Measurements from ENCODE around the gene ORMDL3.
"Not testable (repeated sequence)": the region's sequence is repeated elsewhere in the genome, so short reads cannot be mapped to it uniquely, and the experiment has no call there.

The ORMDL3 gene

GRCh38 chr17:39924691-39925055 is 2.7 kb downstream of the ORMDL3 start:
- no peak for DNase-seq (ENCODE audit: low read depth in 2 of 2)

GRCh38 chr17:39923836-39924690 is 3.3 kb downstream of the ORMDL3 start:
- DNase-seq (ENCODE audit: low read depth in 2 of 2) = no peak

- no peak for DNase-seq (ENCODE audit: low read depth in 2 of 2)
These were observed 4.2 kb downstream of the ORMDL3 start for GRCh38 chr17:39923230-39923629.

DNA sequence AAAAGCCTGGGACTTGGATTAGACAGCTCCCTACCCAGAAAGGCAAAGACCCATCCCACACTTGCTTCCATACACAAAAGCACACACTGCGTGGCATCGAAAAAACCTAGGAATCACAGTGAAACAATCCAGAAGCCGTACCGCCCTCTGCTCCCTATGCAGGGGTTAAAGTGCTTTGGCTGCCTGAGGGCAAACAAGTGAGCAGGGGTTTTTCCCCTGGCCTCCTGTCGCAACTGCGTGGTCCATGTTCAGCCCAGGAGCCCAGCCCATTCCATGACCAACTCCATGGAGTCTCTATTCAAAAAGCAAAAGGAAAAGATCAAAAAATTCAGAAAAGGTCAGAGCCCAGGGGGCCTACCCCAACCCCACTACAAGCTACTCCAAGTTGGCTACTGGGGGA is 5.4 kb downstream of the ORMDL3 start:
- DNase-seq (ENCODE audit: low read depth in 2 of 2) = no peak

DNA sequence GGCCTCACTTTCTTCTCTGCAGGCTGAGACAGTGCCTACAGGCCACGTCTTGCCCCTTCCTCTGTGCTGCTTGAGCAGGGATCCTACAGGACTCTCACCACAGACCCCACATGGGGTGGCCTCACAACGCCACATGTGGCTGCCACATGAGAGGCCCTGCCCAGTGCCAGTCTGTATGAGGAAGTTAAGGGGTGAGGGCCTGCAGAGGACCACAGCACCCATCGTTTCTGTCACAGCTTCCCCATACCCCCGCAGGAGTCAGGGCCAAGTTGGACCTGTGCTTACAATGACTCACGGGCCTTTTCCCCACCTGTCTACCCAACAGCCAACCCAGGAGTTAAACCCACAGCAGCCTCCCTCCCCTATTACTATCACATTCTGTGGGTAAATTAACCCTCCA is 6.1 kb downstream of the ORMDL3 start:
- peak in 1 of 2 donors; percentile 13 for DNase-seq (ENCODE audit: low read depth in 2 of 2)

- peak; percentile 46 to 71 for DNase-seq (ENCODE audit: low read depth in 2 of 2)
These were observed 6.9 kb downstream of the ORMDL3 start for GRCh38 chr17:39920218-39921210.

DNA sequence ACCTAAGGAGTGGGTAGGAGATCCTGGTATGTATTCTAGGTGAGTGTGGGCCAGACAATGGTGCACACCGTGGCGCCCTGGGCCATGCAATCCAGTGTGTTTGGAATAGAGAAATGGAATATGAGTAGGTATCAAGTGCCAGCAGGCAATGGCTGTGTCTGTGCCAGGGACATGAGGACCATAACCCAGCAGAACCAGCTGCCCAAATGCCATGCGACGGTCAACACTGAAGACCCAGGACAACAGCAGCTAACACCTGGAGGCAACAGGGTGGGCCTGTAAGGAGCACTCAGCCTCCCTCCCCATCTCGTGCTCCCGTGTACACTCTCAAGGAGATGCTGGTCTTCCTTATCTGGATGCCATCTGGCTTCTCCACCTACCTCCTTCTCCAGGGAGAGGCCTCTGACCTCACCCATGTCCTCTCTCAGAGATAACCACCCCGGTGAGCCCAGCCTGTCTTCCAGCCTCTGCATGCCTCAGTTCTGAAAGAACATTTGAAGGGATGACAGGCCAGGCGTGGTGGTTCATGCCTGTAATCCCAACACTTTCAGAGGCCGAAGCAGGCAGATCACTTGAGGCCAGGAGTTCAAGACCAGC is 8.2 kb downstream of the ORMDL3 start:
- no peak for DNase-seq (ENCODE audit: low read depth in 2 of 2)

DNA sequence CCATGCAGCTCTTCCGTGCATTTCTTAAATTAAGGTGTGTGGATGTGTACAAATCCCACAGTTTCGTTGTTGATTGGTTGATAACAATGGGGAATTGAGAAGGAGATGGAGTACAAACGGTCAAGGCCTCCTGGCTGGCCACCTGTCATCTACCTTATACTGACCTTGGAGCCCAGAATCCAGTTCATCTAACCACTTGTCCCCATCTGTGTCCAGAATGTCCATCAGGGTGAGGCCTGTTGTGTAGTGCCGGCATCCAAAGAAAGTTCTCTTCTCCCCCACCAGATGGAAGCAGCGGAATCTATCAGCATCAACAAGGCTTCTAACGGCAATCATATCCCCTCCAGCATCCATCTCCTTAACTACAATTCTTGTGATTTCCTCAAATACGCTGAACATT is 10.5 kb downstream of the ORMDL3 start:
- DNase-seq (ENCODE audit: low read depth in 2 of 2) = no peak

- DNase-seq (ENCODE audit: low read depth in 2 of 2) = no peak
These were observed 11.8 kb downstream of the ORMDL3 start for GRCh38 chr17:39915559-39915958.

DNA sequence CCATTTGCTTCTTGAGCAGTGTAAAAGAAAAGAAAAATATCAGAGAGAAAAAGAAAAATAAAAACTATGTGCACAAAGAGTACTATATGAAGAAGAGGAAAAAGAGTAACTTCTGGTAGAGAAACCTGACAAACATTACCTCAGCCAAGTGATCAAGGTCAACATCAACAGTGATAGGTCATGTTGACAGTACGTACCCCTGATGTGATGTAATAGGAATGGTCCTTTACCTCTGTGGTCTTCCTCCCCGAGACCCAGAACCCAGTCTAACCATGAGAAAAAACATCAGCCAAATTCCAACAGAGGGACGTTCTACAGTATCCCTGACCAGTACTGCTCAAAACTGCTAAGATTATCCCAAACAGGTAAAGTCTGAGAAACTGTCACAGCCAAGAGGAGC is 13.4 kb downstream of the ORMDL3 start:
- DNase-seq (ENCODE audit: low read depth in 2 of 2) = no peak

GRCh38 chr17:39908789-39909352 is 18.5 kb downstream of the ORMDL3 start:
- DNase-seq (ENCODE audit: low read depth in 2 of 2) = no peak

- no peak for DNase-seq (ENCODE audit: low read depth in 2 of 2)
These were observed 22.5 kb downstream of the ORMDL3 start for GRCh38 chr17:39904990-39905288.

DNA sequence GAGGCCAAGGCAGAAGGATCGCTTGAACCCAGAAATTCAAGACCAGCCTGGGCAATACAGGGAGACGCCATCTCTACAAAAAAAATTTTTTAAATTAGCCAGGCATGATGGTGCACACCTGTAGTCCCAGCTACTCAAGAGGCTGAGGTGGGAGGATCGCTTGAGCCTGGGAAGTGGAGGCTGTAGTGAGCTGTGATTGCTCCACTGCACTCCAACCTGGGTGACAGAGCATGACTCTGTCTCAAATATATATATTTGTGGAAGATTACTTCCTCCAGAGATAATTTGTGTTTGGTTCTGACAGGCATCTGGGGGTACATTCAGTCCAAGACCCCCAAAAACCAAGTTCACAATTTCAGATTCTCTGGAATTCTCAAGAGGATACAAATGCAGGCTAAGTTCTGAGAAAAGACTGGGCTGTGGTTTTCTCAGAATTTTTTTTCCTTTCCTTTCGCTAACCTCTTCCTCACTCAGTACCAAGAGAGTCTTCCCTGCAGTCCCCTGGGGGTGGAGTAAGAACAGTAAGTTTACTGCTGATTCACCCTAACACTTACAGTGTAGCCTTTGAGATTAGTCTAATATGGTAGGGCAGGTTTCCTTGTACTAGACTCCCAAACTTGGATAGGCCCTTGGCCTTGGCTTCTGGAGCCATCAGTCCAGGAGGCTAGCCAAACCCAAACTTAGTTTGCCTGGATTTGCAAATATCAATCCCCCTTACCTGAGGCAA is 24.1 kb downstream of the ORMDL3 start:
- DNase-seq (ENCODE audit: low read depth in 2 of 2) = no peak

GRCh38 chr17:39902027-39902426 is 25.4 kb downstream of the ORMDL3 start:
- DNase-seq (ENCODE audit: low read depth in 2 of 2) = not testable (repeated sequence)

GRCh38 chr17:39899215-39899614 is 28.2 kb downstream of the ORMDL3 start:
- DNase-seq (ENCODE audit: low read depth in 2 of 2) = no peak

GRCh38 chr17:39898088-39898487 is 29.3 kb downstream of the ORMDL3 start:
- DNase-seq (ENCODE audit: low read depth in 2 of 2) = no peak

GRCh38 chr17:39894681-39895376 is 32.6 kb downstream of the ORMDL3 start:
- DNase-seq (ENCODE audit: low read depth in 2 of 2) = no peak

DNA sequence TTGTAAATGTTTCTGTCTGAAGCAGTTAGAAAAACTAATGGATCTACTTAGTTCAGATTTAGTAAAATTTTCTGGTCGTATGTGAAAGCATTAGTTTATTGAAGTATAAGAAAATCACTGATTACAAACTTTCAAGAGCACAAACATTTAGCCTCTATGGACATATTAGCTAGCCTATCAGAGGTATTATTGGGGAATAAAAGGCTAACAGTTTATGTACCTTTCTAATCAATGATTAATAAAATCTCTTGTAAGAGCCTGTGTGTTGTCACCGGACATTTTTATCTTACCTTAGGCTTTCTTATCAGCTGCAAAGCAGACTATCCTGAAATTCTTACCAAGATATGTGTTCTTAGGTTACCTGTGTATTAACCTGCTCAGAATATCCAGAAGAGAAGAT is 38.2 kb downstream of the ORMDL3 start:
- DNase-seq (ENCODE audit: low read depth in 2 of 2) = no peak

GRCh38 chr17:39887078-39887477 is 40.3 kb downstream of the ORMDL3 start:
- DNase-seq (ENCODE audit: low read depth in 2 of 2) = no peak

GRCh38 chr17:39886102-39886501 is 41.3 kb downstream of the ORMDL3 start:
- not testable (repeated sequence) for DNase-seq (ENCODE audit: low read depth in 2 of 2)

DNA sequence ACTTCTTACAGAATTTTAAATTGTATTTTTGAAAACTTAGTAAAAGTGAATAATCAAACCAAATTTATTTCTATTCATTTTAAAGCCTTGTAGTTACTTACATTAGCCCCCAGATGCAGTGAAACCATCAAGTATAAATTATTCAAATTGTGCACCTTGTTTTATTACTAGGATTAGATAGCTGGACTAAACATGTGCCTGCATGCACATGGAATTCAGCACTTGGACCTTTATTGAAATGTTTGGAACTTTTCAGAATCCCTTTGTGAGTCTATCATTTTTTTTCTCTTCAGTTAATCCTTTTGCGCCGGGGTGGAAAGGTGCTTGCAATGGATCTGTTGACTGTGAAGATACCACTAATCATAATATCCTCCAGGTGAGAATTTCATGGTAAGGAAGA is 54.6 kb downstream of the ORMDL3 start:
- DNase-seq (ENCODE audit: low read depth in 2 of 2) = no peak
